ENCODE measurements around the gene FMO3.

DNA sequence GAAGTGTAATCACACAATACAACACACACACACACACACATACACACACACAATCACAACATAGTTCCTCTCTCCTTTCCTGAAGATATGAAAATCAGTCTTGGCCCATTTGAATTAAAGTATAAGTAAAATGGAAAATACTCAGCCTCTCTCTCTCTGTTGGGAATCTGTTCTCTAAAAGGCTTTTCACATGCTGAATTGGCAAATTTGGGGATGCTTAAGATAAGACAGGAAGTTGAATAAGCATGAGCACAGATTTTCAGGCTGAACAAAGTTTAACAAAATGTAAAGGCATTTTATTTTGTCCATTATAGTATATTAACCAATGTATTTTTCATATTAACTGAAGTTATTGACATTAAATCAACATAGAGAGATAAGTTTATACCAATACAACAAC is 70.7 kb downstream of the FMO3 start:
- TF ChIP-seq, protein P1, sequence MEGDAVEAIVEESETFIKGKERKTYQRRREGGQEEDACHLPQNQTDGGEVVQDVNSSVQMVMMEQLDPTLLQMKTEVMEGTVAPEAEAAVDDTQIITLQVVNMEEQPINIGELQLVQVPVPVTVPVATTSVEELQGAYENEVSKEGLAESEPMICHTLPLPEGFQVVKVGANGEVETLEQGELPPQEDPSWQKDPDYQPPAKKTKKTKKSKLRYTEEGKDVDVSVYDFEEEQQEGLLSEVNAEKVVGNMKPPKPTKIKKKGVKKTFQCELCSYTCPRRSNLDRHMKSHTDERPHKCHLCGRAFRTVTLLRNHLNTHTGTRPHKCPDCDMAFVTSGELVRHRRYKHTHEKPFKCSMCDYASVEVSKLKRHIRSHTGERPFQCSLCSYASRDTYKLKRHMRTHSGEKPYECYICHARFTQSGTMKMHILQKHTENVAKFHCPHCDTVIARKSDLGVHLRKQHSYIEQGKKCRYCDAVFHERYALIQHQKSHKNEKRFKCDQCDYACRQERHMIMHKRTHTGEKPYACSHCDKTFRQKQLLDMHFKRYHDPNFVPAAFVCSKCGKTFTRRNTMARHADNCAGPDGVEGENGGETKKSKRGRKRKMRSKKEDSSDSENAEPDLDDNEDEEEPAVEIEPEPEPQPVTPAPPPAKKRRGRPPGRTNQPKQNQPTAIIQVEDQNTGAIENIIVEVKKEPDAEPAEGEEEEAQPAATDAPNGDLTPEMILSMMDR (IDR thresholded peaks at IDR 0.05) = no peak
- TF ChIP-seq POLR2A (IDR thresholded peaks at IDR 0.05) (no peak), EP300 (IDR thresholded peaks at IDR 0.05) (no peak)
